HepG2 (cell line): Measurements from ENCODE around the gene CD96. TPM values are rescaled to one million over a fixed set of nuclear protein-coding genes. Genes with fewer than 3 reads are reported as not detected.

Experiments
- ATAC-seq: fragments of 200-7000 bp; cut with Tn5 transposase; 3 replicates; pipeline ENCODE4 v1.9.1; 2020; ENCODE audit warnings: mild to moderate bottlenecking, moderate library complexity
- BruUV-seq: library from RNA; stranded (reverse); fragments of 400-500 nt; replicated peaks from 2 replicates; lab custom pipeline; 2021; lab: Mats Ljungman, UMichigan
- CTCF ChIA-PET: fragments of 300-600 bp; formaldehyde crosslinking; extraction: SDS; loops from one replicate; lab custom pipeline; 2021; ENCODE audit warnings: low total read pairs, inconsistent platforms, low intra/inter-chr PET ratio; lab: Yijun Ruan, JAX
- POLR2A ChIA-PET: fragments of 350-600 bp; sonication (Branson Sonifier 250); formaldehyde crosslinking; loops from one replicate; lab custom pipeline; 2020; ENCODE audit warnings: antibody characterized with exemption, inconsistent platforms; lab: Yijun Ruan, JAX
- DNase-seq: peaks from one replicate; pipeline ENCODE4 v3.0.0-alpha.2; 2015; ENCODE audit warnings: low spot score
- FAIRE-seq: peaks from 3 replicates; lab custom pipeline; 2011; peaks lifted over from hg19 to GRCh38; lab: Jason Lieb, UNC
- H2AFZ ChIP-seq: one replicate; pipeline ENCODE4 v1.6.1; 2011; ENCODE audit warnings: low read length, inconsistent platforms
- H3K27ac ChIP-seq: fragments of 300-600 bp; 3 replicates; pipeline ENCODE4 v1.8.0; 2011; ENCODE audit warnings: mixed run types, mild to moderate bottlenecking, mixed read lengths, low read length, inconsistent platforms; ENCODE audit not compliant: insufficient read depth; ENCODE audit errors: extremely low read length
- H3K27me3 ChIP-seq, 2 experiments: fragments of 200-600 bp in 1 of 2; 2 replicates in 1 of 2; 3 replicates in 1 of 2; pipeline versions ENCODE4 v1.6.0 to v1.8.0; 2011; ENCODE audit warnings: low read length in 2 of 2, mild to moderate bottlenecking in 2 of 2, moderate library complexity in 2 of 2, inconsistent platforms in 1 of 2; ENCODE audit not compliant: insufficient read depth in 2 of 2, control insufficient read depth in 1 of 2
- H3K36me3 ChIP-seq, 2 experiments: fragments of 200-600 bp in 1 of 2; replicated peaks in 1 of 2; 2 replicates in 1 of 2; 3 replicates in 1 of 2; pipeline versions ENCODE4 v1.5.1 to v1.8.0; 2011; ENCODE audit warnings: low read length in 2 of 2, inconsistent platforms in 1 of 2; ENCODE audit not compliant: insufficient read depth in 2 of 2, control insufficient read depth in 1 of 2
- H3K4me1 ChIP-seq: 2 replicates; pipeline ENCODE4 v1.5.1; 2012; ENCODE audit warnings: low read length, inconsistent platforms; ENCODE audit not compliant: insufficient read depth
- H3K4me2 ChIP-seq: 2 replicates; pipeline ENCODE4 v1.6.0; 2011; ENCODE audit warnings: low read depth, low read length, inconsistent platforms
- H3K4me3 ChIP-seq, 3 experiments: fragments of 200-600 bp in 1 of 3; sonication (generic), shearing (Covaris generic) in 1 of 3; replicated peaks in 1 of 3; 2 replicates each; pipeline ENCODE4 v1.5.1; 2011 to 2016; ENCODE audit warnings: low read length in 3 of 3, inconsistent platforms in 2 of 3, low read depth in 2 of 3, mild to moderate bottlenecking in 2 of 3, control low read depth in 1 of 3, mixed read lengths in 1 of 3; ENCODE audit not compliant: insufficient read depth in 1 of 3
- H3K79me2 ChIP-seq: one replicate; pipeline ENCODE4 v1.6.1; 2011; ENCODE audit warnings: low read length, inconsistent platforms; ENCODE audit not compliant: insufficient read depth
- H3K9ac ChIP-seq: 2 replicates; pipeline ENCODE4 v1.6.0; 2011; ENCODE audit warnings: mild to moderate bottlenecking, low read depth, low read length, inconsistent platforms; ENCODE audit not compliant: insufficient read depth
- H3K9me3 ChIP-seq: 2 replicates; pipeline ENCODE4 v1.5.1; 2012; ENCODE audit warnings: mild to moderate bottlenecking, low read length
- H4K20me1 ChIP-seq: 2 replicates; pipeline ENCODE4 v1.6.0; 2011; ENCODE audit warnings: inconsistent platforms, mild to moderate bottlenecking, low read length, moderate library complexity; ENCODE audit not compliant: insufficient read depth
- ATF1 ChIP-seq: IDR thresholded peaks from 2 replicates; pipeline ENCODE4 v1.6.1; 2016; ENCODE audit warnings: mild to moderate bottlenecking, control low read depth
- BCL6 ChIP-seq: IDR thresholded peaks from 2 replicates; pipeline ENCODE4 v1.6.1; 2016; ENCODE audit warnings: missing genetic modification reagents, missing compliant biosample characterization
- DMAP1 ChIP-seq: IDR thresholded peaks from 2 replicates; pipeline ENCODE4 v1.6.1; 2016
- FOXK2 ChIP-seq: fragments of 450-650 bp; IDR thresholded peaks from 2 replicates; pipeline ENCODE4 v1.6.1; 2016
- HMG20A ChIP-seq: IDR thresholded peaks from 2 replicates; pipeline ENCODE4 v1.6.1; 2016; ENCODE audit warnings: borderline replicate concordance
- RAD21 ChIP-seq: fragments of 450-650 bp; formaldehyde crosslinking; IDR thresholded peaks from 2 replicates; pipeline ENCODE4 v1.5.0; 2020; ENCODE audit warnings: mild to moderate bottlenecking
- SNAPC2 ChIP-seq: sonication (generic); formaldehyde crosslinking; IDR thresholded peaks from 2 replicates; pipeline ENCODE4 v1.8.1; 2022; ENCODE audit warnings: mild to moderate bottlenecking, missing genetic modification reagents
- TEAD3 ChIP-seq: optimal IDR thresholded peaks from 2 replicates; pipeline ENCODE3; 2016; ENCODE audit warnings: borderline replicate concordance
- U2AF1 ChIP-seq: fragments of 200-400 bp; formaldehyde crosslinking; optimal IDR thresholded peaks from 2 replicates; pipeline ENCODE3; 2017; ENCODE audit warnings: mild to moderate bottlenecking, low read depth, low read length
- XRCC5 ChIP-seq: fragments of 200-400 bp; formaldehyde crosslinking; optimal IDR thresholded peaks from 2 replicates; pipeline ENCODE3; 2017; ENCODE audit warnings: mild to moderate bottlenecking, low read length
- WGBS: methylation state at CpG from one replicate; pipeline ENCODE4 v1.1.6; 2017; ENCODE audit warnings: low lambda C conversion rate; 5-methylcytosine and 5-hydroxymethylcytosine counted together
- in situ Hi-C: cut with HindIII; loops from 2 replicates; pipeline ENCODE4 v1.10.0; 2017; ENCODE audit warnings: low pct_unique_long_range_greater_than_20kb; ENCODE audit not compliant: extremely low pct_ligation_motif_present
- intact Hi-C: fragments of 100-400 bp; cut with micrococcal nuclease; formaldehyde crosslinking; loops from one replicate; pipeline ENCODE4 v1.10.0; 2022; ENCODE audit not compliant: unreplicated experiment
- polyA plus RNA-seq, 8 experiments: library from polyadenylated mRNA; depleted of rRNA in 3 of 8; stranded (reverse) in 7 of 8; unstranded in 1 of 8; fragments of >200 nt; fragmentation: Illumina TruSeq in 4 of 8; extraction: Trizol in 4 of 8; gene quantifications; 2 replicates each; pipeline versions ENCODE4 v1.2.1 to v1.2.3, GENCODE V29; 2011 to 2016; ENCODE audit warnings: low read depth in 4 of 8, missing spikeins in 1 of 8, mixed read lengths in 1 of 8; ENCODE audit not compliant: insufficient read depth in 1 of 8
- total RNA-seq, 5 experiments: library from RNA; depleted of rRNA; stranded (reverse); fragments of >200 nt; fragmentation: Illumina TruSeq; extraction: Trizol; gene quantifications; 2 replicates each; pipeline ENCODE4 v1.2.3, GENCODE V29; 2016; ENCODE audit warnings: low read depth in 1 of 5
- TF ChIP-seq, protein P1 (sequence below): IDR thresholded peaks from 2 replicates; pipeline ENCODE4 v1.6.1; 2016; ENCODE audit warnings: mild to moderate bottlenecking
- TF ChIP-seq, protein P2 (sequence below): IDR thresholded peaks from 2 replicates; pipeline ENCODE4 v1.6.1; 2016; ENCODE audit warnings: control low read depth
- TF ChIP-seq, protein P3 (sequence below): sonication (generic); formaldehyde crosslinking; IDR thresholded peaks from 2 replicates; pipeline ENCODE4 v1.4.0; 2020; ENCODE audit warnings: missing genetic modification reagents, low read depth, mild to moderate bottlenecking, borderline replicate concordance

Gene CD96
- total and polyA plus RNA-seq, 2 of the 13 experiments (the other 11 are each of a cell fraction or from before 2014, with no cell fraction given) = not detected

DNA sequence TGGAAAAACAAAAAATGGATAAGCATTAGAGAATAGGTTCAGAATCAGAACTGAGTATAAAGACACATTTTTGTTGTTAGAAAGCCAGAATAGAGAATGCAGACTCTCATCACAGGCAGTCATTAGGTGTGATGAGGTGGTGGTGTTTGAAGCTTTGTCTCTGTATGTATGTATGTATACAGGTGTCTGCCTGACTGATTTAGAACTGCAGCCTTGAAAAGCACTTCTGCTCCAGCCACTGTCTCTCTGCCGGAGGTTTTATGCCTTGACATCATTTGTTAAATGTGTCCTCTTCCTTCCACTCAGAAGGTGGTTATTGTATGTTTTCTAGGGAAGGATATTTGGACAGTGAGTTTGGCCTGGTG, 133.8 kb downstream of the CD96 start:
- intact Hi-C loops = no loop called here
- no TSS peak for BruUV-seq
- ChIA-PET CTCF (no interaction called here), POLR2A (interaction anchor here (0.6 to 1.6 kb wide), 2 partner anchors 204 to 303 kb away, joined by 4 read pairs; partner anchors contain the start of gene ABHD10)
- 0 out of 2 replicates have a peak, but pooled peaks have one; percentile 4 for TF ChIP-seq DMAP1 (CRISPR knock-in tag)
- TF ChIP-seq FOXK2 = no peak
- no peak for TF ChIP-seq U2AF1
- TF ChIP-seq, protein P1, sequence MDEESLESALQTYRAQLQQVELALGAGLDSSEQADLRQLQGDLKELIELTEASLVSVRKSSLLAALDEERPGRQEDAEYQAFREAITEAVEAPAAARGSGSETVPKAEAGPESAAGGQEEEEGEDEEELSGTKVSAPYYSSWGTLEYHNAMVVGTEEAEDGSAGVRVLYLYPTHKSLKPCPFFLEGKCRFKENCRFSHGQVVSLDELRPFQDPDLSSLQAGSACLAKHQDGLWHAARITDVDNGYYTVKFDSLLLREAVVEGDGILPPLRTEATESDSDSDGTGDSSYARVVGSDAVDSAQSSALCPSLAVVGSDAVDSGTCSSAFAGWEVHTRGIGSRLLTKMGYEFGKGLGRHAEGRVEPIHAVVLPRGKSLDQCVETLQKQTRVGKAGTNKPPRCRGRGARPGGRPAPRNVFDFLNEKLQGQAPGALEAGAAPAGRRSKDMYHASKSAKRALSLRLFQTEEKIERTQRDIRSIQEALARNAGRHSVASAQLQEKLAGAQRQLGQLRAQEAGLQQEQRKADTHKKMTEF = no peak
- peaks cover 35% of the 10 kb centered on the region for H3K4me1 ChIP-seq
- H3K9ac ChIP-seq = peak overlapping the region; percentile 45
- in situ Hi-C loops = no loop called here
- peak overlapping the region; percentile 51 for H2AFZ ChIP-seq
- 6% methylated on average over 1 of the region's 1 CpG for WGBS
- H3K79me2 ChIP-seq = peaks cover 5% of the 10 kb centered on the region
- FAIRE-seq (no peak), DNase-seq (no peak), ATAC-seq (no peak)
- H4K20me1 ChIP-seq = no peaks in the 10 kb centered on the region
- peak overlapping the region; percentile 42 to 87 (median 82); a peak in 5 of 6 replicates for H3K4me3 ChIP-seq
- H3K27ac ChIP-seq = peak overlapping the region; percentile 70
- no peaks in the 10 kb centered on the region for H3K36me3 ChIP-seq
- no peaks in the 10 kb centered on the region; a peak in 1 of 5 replicates for H3K27me3 ChIP-seq
- peak overlapping the region; percentile 95 for H3K4me2 ChIP-seq
- H3K9me3 ChIP-seq = no peaks in the 10 kb centered on the region

DNA sequence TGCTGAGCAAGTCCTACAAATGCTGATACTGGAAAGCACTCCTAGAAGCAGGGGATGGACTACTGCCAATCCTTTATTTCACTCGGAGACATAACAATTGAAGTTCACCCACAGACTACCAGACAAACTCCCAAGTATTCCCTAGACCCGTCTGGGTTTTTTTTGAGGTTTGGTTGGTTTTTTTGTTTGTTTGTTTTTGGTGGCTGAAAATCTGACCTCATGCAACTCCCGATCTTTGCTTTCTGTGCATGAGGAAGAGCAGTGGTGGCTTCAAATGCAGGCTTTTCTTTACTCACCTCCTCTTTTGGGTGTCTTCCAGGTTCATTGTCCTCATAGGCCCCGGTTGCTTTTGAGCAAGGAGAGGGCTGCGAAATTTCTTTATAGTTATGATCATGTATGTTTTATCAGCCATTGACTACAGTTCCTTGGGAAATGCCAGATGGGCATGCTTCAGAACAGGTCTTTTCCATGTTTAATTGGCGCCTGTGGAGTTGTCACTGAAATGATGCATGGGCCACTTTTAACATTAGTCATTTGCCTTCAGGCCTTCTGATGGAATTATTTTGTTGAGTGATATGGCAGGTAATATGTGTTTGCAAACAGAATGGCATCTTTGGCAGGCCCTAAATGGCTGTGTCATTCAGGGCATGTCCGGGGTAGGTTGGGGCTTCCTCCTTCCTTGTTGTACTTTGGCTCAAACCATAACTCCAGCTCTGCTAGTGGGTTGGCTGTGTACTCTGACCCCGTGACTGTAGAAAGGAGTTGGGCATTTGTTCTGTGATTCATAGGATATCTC, 134.4 kb downstream of the CD96 start:
- Histone ChIP-seq H3K27me3 (no peaks in the 10 kb centered on the region; a peak in 1 of 5 replicates), H3K9me3 (no peaks in the 10 kb centered on the region), H3K27ac (peak overlapping the region; percentile 70), H2AFZ (peak overlapping the region; percentile 51), H3K9ac (peak overlapping the region; percentile 45), H3K4me2 (peak overlapping the region; percentile 95), H3K79me2 (peaks cover 5% of the 10 kb centered on the region), H3K4me1 (peaks cover 38% of the 10 kb centered on the region), H4K20me1 (no peaks in the 10 kb centered on the region), H3K36me3 (no peaks in the 10 kb centered on the region), H3K4me3 (peak overlapping the region; percentile 42 to 87 (median 82))
- no TSS peak for BruUV-seq
- DNase-seq (peak; percentile 82), FAIRE-seq (peak; percentile 76), ATAC-seq (peak; percentile 67)
- ChIA-PET POLR2A (interaction anchor here (0.7 to 1.6 kb wide), 6 partner anchors 9 to 303 kb away, joined by 3 to 8 read pairs (median 5); partner anchors contain the start of gene ABHD10), CTCF (no interaction called here)
- in situ Hi-C loops = no loop called here
- intact Hi-C loops = no loop called here
- WGBS = 2% methylated on average over 6 of the region's 8 CpGs
- no peak for TF ChIP-seq SNAPC2 (CRISPR knock-in tag)
- TF ChIP-seq, protein P2, sequence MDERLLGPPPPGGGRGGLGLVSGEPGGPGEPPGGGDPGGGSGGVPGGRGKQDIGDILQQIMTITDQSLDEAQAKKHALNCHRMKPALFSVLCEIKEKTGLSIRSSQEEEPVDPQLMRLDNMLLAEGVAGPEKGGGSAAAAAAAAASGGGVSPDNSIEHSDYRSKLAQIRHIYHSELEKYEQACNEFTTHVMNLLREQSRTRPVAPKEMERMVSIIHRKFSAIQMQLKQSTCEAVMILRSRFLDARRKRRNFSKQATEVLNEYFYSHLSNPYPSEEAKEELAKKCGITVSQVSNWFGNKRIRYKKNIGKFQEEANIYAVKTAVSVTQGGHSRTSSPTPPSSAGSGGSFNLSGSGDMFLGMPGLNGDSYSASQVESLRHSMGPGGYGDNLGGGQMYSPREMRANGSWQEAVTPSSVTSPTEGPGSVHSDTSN = no peak
- TF ChIP-seq TEAD3 (CRISPR knock-in tag) = peak; percentile 40
- peak; percentile 52 for TF ChIP-seq BCL6 (CRISPR knock-in tag)
- TF ChIP-seq ATF1 (CRISPR knock-in tag) = no peak
- TF ChIP-seq HMG20A (CRISPR knock-in tag) = peak; percentile 19; the same call in 1 of the 2 replicates
- peak; percentile 53 for TF ChIP-seq XRCC5
- TF ChIP-seq, protein P3, sequence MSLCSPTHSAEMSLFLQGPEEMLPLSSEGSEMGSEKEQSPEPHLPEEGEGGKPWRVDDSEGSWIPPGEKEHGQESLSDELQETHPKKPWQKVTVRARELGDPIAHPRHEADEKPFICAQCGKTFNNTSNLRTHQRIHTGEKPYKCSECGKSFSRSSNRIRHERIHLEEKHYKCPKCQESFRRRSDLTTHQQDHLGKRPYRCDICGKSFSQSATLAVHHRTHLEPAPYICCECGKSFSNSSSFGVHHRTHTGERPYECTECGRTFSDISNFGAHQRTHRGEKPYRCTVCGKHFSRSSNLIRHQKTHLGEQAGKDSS (CRISPR knock-in tag) = no peak
- TF ChIP-seq RAD21 = no peak
